ENCODE data around the gene CCDC27.

The CCDC27 gene

GRCh38 chr1:3710251-3710650 lies 42.0 kb upstream of the CCDC27 start:
- no peak for TF ChIP-seq GABPA (IDR thresholded peaks at IDR 0.05; ENCODE audit: low read depth)
- TF ChIP-seq, protein P1, sequence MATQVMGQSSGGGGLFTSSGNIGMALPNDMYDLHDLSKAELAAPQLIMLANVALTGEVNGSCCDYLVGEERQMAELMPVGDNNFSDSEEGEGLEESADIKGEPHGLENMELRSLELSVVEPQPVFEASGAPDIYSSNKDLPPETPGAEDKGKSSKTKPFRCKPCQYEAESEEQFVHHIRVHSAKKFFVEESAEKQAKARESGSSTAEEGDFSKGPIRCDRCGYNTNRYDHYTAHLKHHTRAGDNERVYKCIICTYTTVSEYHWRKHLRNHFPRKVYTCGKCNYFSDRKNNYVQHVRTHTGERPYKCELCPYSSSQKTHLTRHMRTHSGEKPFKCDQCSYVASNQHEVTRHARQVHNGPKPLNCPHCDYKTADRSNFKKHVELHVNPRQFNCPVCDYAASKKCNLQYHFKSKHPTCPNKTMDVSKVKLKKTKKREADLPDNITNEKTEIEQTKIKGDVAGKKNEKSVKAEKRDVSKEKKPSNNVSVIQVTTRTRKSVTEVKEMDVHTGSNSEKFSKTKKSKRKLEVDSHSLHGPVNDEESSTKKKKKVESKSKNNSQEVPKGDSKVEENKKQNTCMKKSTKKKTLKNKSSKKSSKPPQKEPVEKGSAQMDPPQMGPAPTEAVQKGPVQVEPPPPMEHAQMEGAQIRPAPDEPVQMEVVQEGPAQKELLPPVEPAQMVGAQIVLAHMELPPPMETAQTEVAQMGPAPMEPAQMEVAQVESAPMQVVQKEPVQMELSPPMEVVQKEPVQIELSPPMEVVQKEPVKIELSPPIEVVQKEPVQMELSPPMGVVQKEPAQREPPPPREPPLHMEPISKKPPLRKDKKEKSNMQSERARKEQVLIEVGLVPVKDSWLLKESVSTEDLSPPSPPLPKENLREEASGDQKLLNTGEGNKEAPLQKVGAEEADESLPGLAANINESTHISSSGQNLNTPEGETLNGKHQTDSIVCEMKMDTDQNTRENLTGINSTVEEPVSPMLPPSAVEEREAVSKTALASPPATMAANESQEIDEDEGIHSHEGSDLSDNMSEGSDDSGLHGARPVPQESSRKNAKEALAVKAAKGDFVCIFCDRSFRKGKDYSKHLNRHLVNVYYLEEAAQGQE (IDR thresholded peaks at IDR 0.05; ENCODE audit: insufficient replicate concordance, low read depth): no peak
- no peak for TF ChIP-seq SPI1 (IDR thresholded peaks at IDR 0.05; ENCODE audit: borderline replicate concordance, low read depth)
- TF ChIP-seq POLR2AphosphoS5 (IDR thresholded peaks at IDR 0.05; ENCODE audit: low read depth): no peak
- TF ChIP-seq CTCF (IDR thresholded peaks at IDR 0.05; ENCODE audit: insufficient read depth, low read length): no peak
- peaks cover 29% of the 10 kb centered on the region for H3K27me3 ChIP-seq (ENCODE audit: insufficient read depth, poor library complexity, severe bottlenecking)
- no peak overlapping the region for H3K4me3 ChIP-seq (replicated peaks; ENCODE audit: insufficient read depth, low read length)
- DNase-seq (ENCODE audit: low read depth in 1 of 2, low spot score in 1 of 2): no peak
- no peak overlapping the region for H3K27ac ChIP-seq (replicated peaks)

DNA sequence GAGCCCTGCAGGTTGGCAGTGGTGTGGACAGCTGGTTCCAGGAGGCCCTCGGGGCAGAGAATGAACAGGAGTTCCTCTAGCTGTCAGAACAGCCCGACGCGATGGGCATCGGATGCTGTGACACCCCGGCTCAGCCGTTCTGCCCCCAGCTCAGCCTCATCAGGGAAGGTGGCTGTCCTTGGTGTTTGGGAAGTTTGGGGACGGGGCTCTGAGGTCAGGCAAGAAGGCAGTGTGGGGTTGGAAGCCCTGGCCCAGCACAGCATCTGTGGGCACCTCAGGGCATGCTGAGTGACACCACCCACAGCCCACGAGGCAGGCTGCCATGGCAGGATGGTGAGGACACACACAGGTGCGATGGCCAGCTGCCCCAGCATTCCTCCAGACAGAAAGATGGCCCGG lies 40.9 kb upstream of the CCDC27 start:
- Histone ChIP-seq H3K27me3 (ENCODE audit: insufficient read depth, poor library complexity, severe bottlenecking) (peaks cover 29% of the 10 kb centered on the region), H3K27ac (replicated peaks) (no peak overlapping the region), H3K4me3 (replicated peaks; ENCODE audit: insufficient read depth, low read length) (no peak overlapping the region)
- TF ChIP-seq CTCF (IDR thresholded peaks at IDR 0.05; ENCODE audit: insufficient read depth, low read length) (no peak), SPI1 (IDR thresholded peaks at IDR 0.05; ENCODE audit: borderline replicate concordance, low read depth) (no peak), GABPA (IDR thresholded peaks at IDR 0.05; ENCODE audit: low read depth) (no peak), POLR2AphosphoS5 (IDR thresholded peaks at IDR 0.05; ENCODE audit: low read depth) (no peak)
- TF ChIP-seq, protein P1 (IDR thresholded peaks at IDR 0.05; ENCODE audit: insufficient replicate concordance, low read depth): no peak
- DNase-seq (ENCODE audit: low read depth in 1 of 2, low spot score in 1 of 2): no peak

DNA sequence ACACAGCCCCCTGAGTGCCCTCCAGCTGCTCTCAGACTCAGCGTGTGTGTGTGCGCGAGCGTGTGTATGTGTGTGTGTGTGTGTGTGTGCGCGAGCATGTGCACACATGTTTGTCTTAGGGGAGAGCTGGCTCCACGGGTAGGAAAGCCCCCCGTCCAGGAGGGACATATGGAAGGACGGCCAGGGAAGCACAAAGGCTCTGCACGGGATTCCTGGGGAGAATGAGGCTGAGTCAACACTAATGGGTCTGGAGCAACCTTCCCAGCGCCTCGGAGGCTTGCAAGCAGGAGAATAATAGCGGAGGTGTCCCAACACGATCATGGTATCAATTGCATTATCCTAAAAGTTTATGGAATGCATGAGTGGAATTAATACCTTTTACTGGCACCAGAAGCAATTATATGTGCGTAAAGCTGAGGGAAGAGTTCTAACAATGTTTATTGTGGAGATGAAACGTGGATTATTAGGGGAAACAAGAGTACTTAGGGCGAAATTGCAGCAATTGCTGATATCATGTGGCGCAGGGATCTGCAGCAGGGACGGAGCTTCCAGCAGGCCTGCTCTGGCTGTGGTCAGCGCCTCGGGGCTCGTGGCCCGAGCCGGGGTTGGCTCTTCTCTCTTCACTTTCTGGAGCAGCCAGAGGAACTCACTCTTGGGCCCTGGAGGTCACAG lies 40.3 kb upstream of the CCDC27 start:
- DNase-seq (ENCODE audit: low read depth in 1 of 2, low spot score in 1 of 2): no peak
- TF ChIP-seq CTCF (IDR thresholded peaks at IDR 0.05; ENCODE audit: insufficient read depth, low read length): no peak
- no peak for TF ChIP-seq GABPA (IDR thresholded peaks at IDR 0.05; ENCODE audit: low read depth)
- TF ChIP-seq SPI1 (IDR thresholded peaks at IDR 0.05; ENCODE audit: borderline replicate concordance, low read depth): no peak
- TF ChIP-seq, protein P1 (IDR thresholded peaks at IDR 0.05; ENCODE audit: insufficient replicate concordance, low read depth): no peak
- no peak for TF ChIP-seq POLR2AphosphoS5 (IDR thresholded peaks at IDR 0.05; ENCODE audit: low read depth)
- H3K27ac ChIP-seq (replicated peaks): no peak overlapping the region
- H3K4me3 ChIP-seq (replicated peaks; ENCODE audit: insufficient read depth, low read length): no peak overlapping the region
- H3K27me3 ChIP-seq (ENCODE audit: insufficient read depth, poor library complexity, severe bottlenecking): peaks cover 25% of the 10 kb centered on the region

All from HL-60 (cell line).